Thymus (tissue), 2 donors: Measurements from ENCODE around the gene PPDPF. TPM values are rescaled to one million over a fixed set of nuclear protein-coding genes. Genes with fewer than 3 reads are reported as not detected.

Experiments
- polyA plus RNA-seq: library from polyadenylated mRNA; stranded (reverse); fragments of 200-250 nt; gene quantifications from one replicate; pipeline ENCODE4 v1.2.3, GENCODE V29; 2013
- total RNA-seq: library from RNA; stranded (reverse); fragments of 120-200 nt; gene quantifications from one replicate; pipeline ENCODE4 v1.2.4, GENCODE V29; 2013
- donor health status: healthy.

PPDPF gene
- total and polyA plus RNA-seq, 2 donors, result 18.0 to 229 TPM

Other genes starting within 250 kb of the PPDPF start
- 36.3 TPM for gene ARFGAP1, start 248.0 kb upstream of the PPDPF start, total RNA-seq
- 111 TPM for gene ARFGAP1, start 248.0 kb upstream of the PPDPF start, polyA plus RNA-seq
- 0.05 TPM for gene COL20A1, start 227.6 kb upstream of the PPDPF start, total RNA-seq
- 0.30 TPM for gene COL20A1, start 227.6 kb upstream of the PPDPF start, polyA plus RNA-seq
- under 0.01 TPM for gene CHRNA4, start 159.4 kb upstream of the PPDPF start, total RNA-seq
- 0.14 TPM for gene CHRNA4, start 159.4 kb upstream of the PPDPF start, polyA plus RNA-seq
- gene KCNQ2, start 48.1 kb upstream of the PPDPF start, total RNA-seq, result 0.38 TPM
- gene KCNQ2, start 48.1 kb upstream of the PPDPF start, polyA plus RNA-seq, result 0.48 TPM
- 0.19 TPM for gene EEF1A2, start 21.7 kb upstream of the PPDPF start, total RNA-seq
- 2.2 TPM for gene EEF1A2, start 21.7 kb upstream of the PPDPF start, polyA plus RNA-seq
- 0.19 TPM for gene PTK6, start 16.6 kb downstream of the PPDPF start, total RNA-seq
- gene PTK6, start 16.6 kb downstream of the PPDPF start, polyA plus RNA-seq, result 2.7 TPM
- gene SRMS, start 27.0 kb downstream of the PPDPF start, total RNA-seq, result 0.05 TPM
- gene SRMS, start 27.0 kb downstream of the PPDPF start, polyA plus RNA-seq, result 0.05 TPM
- 1.1 TPM for gene FNDC11, start 33.4 kb downstream of the PPDPF start, total RNA-seq
- 1.2 TPM for gene FNDC11, start 33.4 kb downstream of the PPDPF start, polyA plus RNA-seq
- 14.8 TPM for gene HELZ2, start 53.5 kb downstream of the PPDPF start, total RNA-seq
- 13.9 TPM for gene HELZ2, start 53.5 kb downstream of the PPDPF start, polyA plus RNA-seq
- gene GMEB2, start 106.3 kb downstream of the PPDPF start, total RNA-seq, result 9.3 TPM
- 16.3 TPM for gene GMEB2, start 106.3 kb downstream of the PPDPF start, polyA plus RNA-seq
- 71.5 TPM for gene STMN3, start 132.7 kb downstream of the PPDPF start, total RNA-seq
- gene STMN3, start 132.7 kb downstream of the PPDPF start, polyA plus RNA-seq, result 77.9 TPM
- 8.1 TPM for gene RTEL1, start 137.5 kb downstream of the PPDPF start, total RNA-seq
- 18.8 TPM for gene RTEL1, start 137.5 kb downstream of the PPDPF start, polyA plus RNA-seq
- 13.5 TPM for gene TNFRSF6B, start 175.9 kb downstream of the PPDPF start, total RNA-seq
- 34.7 TPM for gene TNFRSF6B, start 175.9 kb downstream of the PPDPF start, polyA plus RNA-seq
- gene ARFRP1, start 187.2 kb downstream of the PPDPF start, total RNA-seq, result 39.2 TPM
- gene ARFRP1, start 187.2 kb downstream of the PPDPF start, polyA plus RNA-seq, result 94.0 TPM
- gene ZGPAT, start 187.3 kb downstream of the PPDPF start, total RNA-seq, result 16.5 TPM
- gene ZGPAT, start 187.3 kb downstream of the PPDPF start, polyA plus RNA-seq, result 66.6 TPM
- gene LIME1, start 215.9 kb downstream of the PPDPF start, total RNA-seq, result 80.5 TPM
- 181 TPM for gene LIME1, start 215.9 kb downstream of the PPDPF start, polyA plus RNA-seq
- gene SLC2A4RG, start 219.0 kb downstream of the PPDPF start, total RNA-seq, result 33.4 TPM
- 66.1 TPM for gene SLC2A4RG, start 219.0 kb downstream of the PPDPF start, polyA plus RNA-seq